ENCODE results near the gene ERP29.
"Not testable (repeated sequence)": the region's sequence is repeated elsewhere in the genome, so short reads cannot be mapped to it uniquely, and the experiment has no call there.

ERP29 gene

DNA sequence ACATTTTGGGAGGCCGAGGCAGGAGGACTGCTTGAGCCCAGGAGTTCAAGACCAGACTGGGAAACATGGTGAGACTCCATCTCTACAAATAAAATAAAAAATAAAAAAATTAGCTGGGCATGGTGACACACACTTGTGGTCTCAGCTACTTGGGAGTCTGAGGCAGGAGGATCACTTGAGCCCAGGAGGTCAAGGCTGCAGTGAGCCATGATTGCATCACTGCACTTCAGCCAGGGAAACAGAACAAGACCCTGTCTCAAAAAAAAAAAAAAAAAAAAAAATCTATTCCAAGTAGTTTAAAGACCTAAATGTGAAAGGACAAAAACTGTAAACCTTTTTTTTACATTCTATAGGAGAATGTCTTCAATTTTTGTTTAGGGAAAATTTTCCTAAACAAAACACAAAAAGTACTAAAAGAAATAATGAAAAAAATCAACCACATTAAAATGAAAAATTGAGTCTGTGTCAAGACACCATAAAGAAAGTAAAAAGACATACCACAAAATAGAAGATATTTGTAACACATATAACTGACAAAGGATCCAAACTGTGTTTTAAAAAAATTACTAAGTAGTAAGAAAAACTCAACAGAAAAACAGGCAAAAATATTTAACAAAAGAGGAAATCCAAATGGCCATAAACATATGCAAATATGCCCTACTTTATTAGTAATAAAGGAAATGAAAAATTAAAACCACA is 17.3 kb upstream of the ERP29 start:
- TF ChIP-seq, protein P1, sequence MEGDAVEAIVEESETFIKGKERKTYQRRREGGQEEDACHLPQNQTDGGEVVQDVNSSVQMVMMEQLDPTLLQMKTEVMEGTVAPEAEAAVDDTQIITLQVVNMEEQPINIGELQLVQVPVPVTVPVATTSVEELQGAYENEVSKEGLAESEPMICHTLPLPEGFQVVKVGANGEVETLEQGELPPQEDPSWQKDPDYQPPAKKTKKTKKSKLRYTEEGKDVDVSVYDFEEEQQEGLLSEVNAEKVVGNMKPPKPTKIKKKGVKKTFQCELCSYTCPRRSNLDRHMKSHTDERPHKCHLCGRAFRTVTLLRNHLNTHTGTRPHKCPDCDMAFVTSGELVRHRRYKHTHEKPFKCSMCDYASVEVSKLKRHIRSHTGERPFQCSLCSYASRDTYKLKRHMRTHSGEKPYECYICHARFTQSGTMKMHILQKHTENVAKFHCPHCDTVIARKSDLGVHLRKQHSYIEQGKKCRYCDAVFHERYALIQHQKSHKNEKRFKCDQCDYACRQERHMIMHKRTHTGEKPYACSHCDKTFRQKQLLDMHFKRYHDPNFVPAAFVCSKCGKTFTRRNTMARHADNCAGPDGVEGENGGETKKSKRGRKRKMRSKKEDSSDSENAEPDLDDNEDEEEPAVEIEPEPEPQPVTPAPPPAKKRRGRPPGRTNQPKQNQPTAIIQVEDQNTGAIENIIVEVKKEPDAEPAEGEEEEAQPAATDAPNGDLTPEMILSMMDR (IDR thresholded peaks at IDR 0.05; ENCODE audit: low read depth, low read length) = no peak
- no peak for DNase-seq (ENCODE audit: extremely low read depth, low read depth)

DNA sequence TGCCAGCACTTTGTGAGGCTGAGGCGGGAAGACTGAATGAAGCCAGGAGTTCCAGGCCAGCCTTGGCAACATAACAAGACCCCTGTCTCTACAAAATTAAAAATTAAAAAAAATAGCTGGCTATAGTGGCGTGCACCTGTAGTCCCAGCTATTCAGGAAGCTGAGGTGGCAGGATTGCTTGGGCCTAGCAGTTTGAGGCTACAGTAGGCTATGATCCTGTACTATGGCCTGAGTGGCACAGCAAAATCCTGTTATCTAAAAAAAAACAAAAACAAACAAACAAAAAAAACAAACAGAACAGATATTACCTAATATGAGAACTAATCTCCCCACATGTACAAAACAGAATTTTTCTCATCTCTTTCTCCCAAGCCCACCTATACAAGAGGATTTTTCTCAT is 15.9 kb upstream of the ERP29 start:
- no peak for DNase-seq (ENCODE audit: extremely low read depth, low read depth)
- TF ChIP-seq, protein P1 (IDR thresholded peaks at IDR 0.05; ENCODE audit: low read depth, low read length) = no peak

DNA sequence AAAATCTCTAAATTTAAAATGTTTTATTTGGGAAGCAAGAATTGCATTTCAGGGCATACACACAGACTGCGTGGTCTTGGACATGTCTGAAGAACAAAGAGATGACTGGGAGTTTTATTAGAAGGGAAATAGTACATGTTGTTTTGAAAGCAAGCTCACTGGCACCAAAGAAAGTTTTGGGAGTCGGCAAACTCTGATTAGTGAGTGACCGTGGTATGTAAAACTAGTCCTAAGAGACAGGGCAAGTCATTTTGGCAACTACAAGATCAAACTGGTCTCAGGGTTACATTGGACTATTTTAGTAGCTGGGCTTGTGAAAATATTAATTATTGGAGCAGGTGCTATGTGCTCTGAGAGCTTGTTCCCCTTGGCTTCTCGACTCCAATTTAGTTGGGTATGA is 15.2 kb upstream of the ERP29 start:
- TF ChIP-seq, protein P1 (IDR thresholded peaks at IDR 0.05; ENCODE audit: low read depth, low read length) = no peak
- no peak for DNase-seq (ENCODE audit: extremely low read depth, low read depth)

DNA sequence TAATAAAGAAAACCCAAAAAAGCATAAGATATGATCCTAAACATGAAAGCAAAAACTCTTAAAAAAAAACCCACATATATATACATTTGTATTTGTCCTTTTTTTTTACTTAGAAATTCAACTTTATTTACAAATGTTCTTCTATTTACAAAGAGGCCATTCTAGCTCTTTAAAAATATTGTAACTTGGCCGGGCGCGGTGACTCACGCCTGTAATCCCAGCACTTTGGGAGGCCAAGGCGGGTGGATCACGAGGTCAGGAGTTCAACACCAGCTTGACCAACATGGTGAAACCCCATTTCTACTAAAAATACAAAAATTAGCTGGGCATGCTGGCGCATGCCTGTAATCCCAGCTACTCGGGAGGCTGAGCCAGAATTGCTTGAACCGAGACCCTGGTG is 14.1 kb upstream of the ERP29 start:
- not testable (repeated sequence) for DNase-seq (ENCODE audit: extremely low read depth, low read depth)

DNA sequence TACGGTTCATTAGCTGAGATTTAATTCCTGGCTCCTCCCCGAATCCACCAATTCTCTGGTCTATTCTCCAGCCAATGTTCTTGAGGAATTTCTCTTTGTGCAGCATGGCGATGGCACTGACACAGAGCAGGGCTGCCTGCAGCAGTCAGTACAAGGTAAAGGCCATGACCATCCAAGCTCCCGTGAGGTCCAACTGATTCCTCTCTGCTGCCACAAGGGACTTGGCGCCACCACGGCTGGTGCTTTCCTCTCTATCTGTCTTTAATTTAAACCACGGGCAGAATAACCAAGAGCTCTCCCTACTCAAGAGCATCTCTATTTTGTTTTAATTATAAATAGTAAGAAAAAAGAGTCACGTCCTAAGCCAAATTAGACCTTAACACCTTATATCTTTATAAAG is 12.4 kb upstream of the ERP29 start:
- TF ChIP-seq, protein P1 (IDR thresholded peaks at IDR 0.05; ENCODE audit: low read depth, low read length) = no peak
- no peak for DNase-seq (ENCODE audit: extremely low read depth, low read depth)

DNA sequence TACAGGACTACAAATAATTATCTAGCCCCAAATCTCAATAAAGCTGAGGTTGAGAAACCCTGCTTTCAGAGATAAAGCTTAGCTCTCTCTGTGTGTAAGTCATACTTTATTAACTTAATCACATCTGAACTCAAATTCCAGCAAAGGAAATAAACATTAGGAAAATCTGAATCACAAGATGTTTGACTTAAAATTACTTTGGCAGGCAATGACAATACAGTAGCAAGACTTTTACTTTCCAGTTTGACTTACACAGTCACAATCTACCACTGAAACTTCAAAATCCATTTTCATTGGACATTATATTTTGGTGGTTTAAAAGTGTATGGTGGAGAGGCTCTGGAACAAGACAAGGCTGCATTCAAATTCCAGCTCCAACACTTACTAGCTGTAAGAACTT is 11.7 kb upstream of the ERP29 start:
- TF ChIP-seq, protein P1 (IDR thresholded peaks at IDR 0.05; ENCODE audit: low read depth, low read length) = no peak
- DNase-seq (ENCODE audit: extremely low read depth, low read depth) = no peak

DNA sequence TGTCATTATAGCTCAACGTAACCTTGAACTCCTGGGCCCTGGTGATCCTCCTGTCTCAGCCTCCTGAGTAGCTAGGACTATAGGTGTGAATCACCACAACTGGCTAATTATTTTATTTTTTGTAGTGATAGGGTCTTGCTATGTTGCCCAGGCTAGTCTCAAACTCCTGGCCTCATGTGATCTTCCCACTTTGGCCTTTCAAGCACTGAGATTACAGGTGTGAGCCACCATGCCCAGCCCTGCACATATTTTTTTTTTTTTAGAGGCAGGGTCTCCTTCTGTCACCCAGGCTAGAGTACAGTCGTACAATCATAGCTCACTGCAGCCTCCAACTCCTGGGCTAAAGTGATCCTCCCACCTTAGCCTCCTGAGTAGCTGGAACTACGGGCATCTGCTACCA is 9.2 kb upstream of the ERP29 start:
- no peak for DNase-seq (ENCODE audit: extremely low read depth, low read depth)
- TF ChIP-seq, protein P1 (IDR thresholded peaks at IDR 0.05; ENCODE audit: low read depth, low read length) = no peak
